ENCODE measurements around the gene PLCB1.

DNA sequence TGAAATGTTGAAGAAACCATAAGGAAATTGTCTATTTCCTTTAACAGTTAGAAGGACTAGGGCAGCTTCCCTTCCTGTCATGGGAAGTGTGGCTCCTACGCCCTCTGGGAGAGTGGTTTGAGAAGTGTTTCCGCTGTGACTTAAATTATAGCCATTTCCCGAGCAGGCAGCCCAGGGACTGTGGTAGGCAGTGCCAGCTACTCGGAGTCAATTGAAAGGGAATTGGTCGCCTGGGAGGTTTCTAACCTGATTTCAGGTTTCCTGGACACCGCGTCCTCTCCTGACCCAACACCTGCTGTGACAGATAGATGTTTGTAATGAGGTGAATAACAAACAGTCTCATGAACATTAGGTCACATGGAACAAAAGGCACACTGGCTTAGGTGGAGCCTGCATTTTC is 680.8 kb downstream of the PLCB1 start:
- TF ChIP-seq, protein P1, sequence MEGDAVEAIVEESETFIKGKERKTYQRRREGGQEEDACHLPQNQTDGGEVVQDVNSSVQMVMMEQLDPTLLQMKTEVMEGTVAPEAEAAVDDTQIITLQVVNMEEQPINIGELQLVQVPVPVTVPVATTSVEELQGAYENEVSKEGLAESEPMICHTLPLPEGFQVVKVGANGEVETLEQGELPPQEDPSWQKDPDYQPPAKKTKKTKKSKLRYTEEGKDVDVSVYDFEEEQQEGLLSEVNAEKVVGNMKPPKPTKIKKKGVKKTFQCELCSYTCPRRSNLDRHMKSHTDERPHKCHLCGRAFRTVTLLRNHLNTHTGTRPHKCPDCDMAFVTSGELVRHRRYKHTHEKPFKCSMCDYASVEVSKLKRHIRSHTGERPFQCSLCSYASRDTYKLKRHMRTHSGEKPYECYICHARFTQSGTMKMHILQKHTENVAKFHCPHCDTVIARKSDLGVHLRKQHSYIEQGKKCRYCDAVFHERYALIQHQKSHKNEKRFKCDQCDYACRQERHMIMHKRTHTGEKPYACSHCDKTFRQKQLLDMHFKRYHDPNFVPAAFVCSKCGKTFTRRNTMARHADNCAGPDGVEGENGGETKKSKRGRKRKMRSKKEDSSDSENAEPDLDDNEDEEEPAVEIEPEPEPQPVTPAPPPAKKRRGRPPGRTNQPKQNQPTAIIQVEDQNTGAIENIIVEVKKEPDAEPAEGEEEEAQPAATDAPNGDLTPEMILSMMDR (conservative IDR thresholded peaks at IDR 0.05), result no peak
- TF ChIP-seq EZH2 (IDR thresholded peaks at IDR 0.05; ENCODE audit: low read depth), result no peak

All from PC-9 (cell line).